Hematopoietic multipotent progenitor cell treated with erythropoietin and hydrocortisone succinate and interleukin-3 and kit ligand, for 17 days (in vitro differentiated cells): ENCODE data around the gene WNT11.

ENCODE experiments used
- DNase-seq: peaks from one replicate; pipeline ENCODE4 v3.0.0-alpha.2; 2015; ENCODE audit warnings: low spot score

The WNT11 gene

DNA sequence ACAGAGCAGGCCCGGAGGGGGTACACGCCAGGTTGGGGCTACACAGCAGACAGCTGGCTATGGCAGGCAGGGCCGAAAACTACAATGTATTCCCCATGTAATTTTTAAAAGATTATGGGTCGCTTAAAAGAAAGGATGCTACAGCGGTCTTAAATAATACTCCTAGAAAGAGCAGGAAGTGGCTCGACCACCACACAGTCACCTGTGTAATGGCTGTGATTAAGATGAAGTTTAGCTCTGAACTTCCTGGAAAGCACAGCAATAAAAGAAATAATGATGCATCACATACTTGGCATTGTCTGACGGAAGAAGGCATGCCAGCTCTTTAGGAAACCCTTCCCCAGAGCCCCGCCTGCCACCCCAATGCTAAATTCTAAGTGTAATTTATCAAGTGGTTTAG, 32.6 kb downstream of the WNT11 start:
- no peak for DNase-seq

DNA sequence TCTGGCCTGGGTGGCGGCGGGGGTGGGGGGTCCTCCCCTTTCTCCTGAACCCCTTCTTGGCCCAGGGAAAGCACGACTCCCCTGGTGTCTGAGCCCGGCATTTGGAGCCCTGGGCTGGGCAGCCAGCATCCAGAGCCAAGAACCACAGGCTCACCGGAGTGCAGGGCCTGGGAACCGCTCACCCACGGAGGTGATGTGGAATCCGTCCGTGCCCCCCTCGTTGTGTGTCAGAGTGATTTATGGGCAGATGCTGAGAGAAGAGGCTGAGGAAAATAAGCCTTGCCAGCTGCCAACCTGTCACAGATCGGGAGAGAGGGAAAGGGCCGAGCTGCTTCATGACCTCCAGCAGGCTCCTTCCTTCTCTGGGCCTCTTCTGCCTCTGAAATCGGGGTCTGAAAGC, 33.7 kb downstream of the WNT11 start:
- no peak for DNase-seq

DNA sequence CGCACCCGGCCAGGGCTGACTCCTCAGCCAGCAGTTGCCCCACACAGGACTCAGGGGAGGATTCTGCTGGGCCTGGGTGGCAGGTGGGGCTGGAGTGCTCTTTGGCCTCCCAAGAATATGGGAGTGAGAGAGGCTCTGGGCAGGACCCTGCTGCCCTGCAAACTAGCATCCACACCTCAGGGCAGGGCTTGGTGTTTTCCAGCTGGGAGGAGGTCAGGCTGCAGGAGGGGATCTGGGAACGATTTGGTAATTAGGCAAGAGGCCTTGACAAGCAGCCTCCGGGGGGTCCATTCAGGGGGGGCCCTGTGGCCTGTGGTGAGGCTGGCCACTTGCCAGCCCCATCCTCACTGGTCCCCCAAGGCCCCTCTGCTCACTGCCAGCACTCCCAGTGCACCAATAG, 35.8 kb downstream of the WNT11 start:
- DNase-seq: no peak

DNA sequence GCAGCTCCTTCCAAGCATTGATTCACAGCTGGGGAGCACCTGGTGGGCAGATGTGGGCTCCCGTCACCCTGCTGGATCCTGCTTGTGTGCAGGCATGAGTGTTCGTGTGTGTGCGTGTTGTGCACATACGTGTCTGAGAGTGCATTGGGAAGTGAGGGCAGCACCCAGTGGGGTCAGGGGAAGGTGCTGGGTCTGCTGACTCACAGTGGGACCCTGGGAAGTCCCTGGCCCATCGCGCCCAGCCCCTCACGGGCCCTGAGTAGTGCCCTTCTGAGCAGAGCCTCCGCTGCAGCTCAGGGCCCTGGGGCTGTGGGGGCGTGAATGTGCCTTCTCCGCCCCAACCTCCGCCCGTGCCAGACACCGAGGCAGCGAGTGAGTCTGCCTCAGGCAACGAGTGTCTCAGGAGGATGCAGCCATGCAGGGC, 36.8 kb downstream of the WNT11 start:
- DNase-seq: no peak

DNA sequence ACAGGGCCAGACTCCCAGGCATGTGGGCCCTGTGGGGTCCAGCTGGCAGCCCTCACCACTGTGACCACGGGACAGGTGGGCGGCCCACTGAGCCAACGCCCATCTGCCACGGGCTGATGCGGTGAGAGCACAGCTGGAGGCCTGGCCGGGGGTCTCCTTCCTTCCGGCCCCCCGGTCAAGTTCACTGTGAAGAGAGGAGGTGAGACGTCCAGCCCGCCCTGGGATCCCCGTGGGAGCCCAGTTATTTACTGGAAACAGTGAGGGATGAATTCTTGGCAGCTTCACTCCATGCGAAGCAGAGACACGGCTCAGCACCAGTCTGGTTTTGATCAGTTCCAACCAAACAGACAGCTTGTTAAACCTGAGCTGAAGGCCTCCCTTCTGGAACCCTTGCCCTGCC, 38.7 kb downstream of the WNT11 start:
- DNase-seq: no peak

GRCh38 chr11:76166314-76166713, 40.0 kb downstream of the WNT11 start:
- no peak for DNase-seq

DNA sequence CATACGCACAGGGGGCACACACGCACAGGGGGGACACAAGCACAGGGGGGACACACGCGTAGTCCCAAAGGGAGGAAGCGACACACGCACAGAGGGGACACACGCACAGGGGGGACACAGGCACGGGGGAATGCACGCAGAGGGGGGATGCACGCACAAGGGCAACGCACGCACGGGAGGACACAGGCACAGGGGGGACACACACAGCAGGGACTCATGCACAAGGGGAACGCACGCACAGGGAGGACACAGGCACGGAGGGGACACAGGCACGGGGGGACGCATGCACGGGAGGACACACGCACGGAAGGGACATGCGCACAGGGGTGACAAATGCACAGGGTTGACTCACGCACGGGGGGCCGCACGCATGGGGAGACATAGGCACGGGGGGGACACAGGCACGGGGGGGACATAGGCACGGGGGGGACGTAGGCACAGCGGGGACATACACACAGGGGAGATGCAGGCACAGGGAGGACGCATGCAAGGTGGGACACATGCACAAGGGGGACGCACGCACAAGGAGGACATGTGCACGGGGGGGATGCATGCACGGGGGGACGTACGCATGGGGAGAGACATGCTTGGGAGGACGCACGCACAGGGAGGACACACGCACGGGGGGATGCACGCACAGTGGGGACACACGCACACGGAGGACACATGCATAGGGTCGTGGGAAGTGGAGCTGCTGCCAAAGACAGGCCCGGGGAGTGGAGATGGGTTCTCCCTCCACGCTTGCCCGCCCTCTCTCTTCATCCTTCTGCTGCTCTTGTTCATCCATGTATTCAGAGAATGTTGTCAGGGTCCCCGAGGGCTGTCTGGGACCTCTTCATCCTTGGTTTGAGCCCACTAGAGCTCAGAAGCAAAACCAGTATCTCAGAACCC, 41.2 kb downstream of the WNT11 start:
- DNase-seq: no peak

DNA sequence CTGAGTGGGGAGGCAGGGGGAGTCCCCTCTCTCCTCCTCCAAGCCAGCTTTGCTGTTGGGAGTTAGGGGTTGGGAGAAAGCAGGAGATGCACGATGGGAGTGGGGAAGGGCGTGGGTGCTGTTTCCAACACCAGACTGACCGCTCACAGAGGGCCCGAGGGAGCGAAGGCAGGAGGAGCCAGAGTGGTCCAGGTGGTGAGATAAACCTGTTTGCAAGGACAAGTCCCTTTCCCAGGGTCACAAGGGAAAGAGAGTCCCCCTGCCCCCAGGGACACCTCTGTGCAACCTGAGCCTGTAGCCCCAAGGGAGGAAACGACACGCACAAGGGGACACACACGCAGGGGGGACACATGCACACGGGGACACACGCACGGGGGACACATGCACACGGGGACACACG, 42.2 kb downstream of the WNT11 start:
- DNase-seq: no peak

DNA sequence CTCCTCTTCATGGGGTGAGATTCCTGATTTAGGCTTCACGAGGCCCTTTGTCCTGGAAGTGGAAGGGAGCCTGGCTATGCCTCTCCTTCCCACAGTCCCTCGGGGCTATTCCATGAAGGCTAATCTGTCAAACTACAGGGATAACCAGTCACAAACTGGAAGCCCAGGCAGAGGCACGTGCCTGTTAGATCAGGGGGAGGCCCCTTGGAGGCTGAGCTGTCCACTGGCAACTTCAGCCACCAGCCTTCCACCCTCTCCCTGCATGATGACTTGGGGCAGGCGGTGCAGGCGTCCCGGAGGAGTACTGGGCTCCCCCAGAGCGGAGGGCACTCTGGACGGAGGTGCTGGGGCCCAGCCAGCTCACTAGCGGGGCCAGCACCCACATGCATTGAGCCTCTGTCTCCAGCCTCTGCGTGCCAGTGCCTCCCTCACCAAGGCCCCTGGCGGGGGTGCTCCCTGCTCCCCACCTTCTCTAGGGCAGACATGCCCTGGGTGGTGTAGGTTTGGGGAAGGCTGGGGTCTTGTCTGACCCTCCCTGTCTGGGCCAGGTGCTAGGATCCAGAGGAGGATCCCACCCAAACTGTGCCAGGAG, 42.9 kb downstream of the WNT11 start:
- DNase-seq: no peak

- DNase-seq: no peak
Observed at GRCh38 chr11:76162336-76163288, 43.7 kb downstream of the WNT11 start.

DNA sequence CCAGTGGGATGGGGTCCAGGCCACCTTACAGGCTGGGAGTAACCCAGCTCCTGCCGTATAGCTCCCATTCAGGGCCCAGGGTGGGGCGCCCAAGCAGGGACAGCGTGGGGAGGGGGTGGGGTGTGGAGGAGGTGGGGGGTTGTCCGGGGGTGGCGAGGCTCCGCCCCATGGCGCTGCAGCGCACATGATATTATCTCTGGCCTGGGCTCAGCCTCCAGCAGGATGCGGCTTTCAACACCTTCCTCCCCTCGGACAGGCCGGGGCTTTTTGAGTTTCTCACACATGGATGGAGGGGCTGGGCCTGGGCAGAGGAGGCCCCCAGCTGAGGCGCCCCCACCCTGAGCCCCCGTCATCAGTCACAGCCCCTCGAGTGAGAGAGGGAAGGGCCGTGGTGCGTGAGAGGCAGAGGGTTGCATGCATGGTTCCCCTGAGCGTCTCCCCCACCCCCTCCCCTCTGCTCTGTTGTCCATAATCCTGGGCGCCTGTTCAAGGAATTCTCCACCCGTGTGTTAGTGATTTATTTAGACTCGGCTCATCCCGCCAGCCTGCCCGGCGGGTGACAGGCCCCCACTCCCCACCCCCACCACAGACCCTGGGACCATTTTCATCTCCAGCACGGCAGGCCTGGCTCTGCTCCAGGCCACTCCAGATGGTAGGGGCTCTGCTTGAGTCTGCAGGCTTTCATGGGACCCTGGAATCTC, 44.9 kb downstream of the WNT11 start:
- no peak for DNase-seq

- no peak for DNase-seq
Observed at GRCh38 chr11:76160856-76161255, 45.4 kb downstream of the WNT11 start.

DNA sequence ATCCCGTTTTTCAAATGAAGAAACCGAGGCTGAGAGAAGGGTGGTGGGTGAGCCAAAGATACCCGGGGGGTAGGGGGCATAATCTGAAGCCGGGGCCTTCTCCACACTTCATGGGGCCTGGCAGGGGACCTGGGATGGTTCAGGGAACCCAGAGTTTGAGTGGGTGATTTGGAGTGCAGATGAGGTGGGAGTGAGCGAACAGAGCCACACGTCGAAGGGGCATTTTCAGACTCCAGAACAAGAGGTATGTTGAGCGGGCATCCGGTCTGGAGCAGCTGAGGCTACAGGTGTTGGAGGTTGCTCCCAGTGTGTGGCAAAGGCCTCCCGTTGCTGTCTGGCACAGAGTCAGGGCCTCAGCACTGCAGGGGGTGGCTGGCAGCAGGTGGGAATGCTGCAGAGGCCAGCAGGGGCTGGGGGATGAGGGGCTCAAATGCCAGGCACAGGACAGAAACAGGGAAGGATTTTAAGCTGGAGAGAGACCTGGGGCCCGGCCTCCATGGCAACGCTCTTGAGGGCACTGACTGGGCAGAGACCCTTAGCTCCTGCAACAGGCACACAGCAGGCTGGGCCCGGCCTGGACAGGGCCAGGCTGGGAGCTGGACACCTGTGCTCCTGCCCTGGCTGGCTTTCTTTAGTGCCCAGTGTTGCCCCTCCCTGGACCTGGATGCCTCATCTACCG, 46.2 kb downstream of the WNT11 start:
- DNase-seq: no peak

GRCh38 chr11:76159303-76159937, 46.9 kb downstream of the WNT11 start:
- no peak for DNase-seq

- DNase-seq: no peak
Observed at GRCh38 chr11:76158394-76159302, 47.7 kb downstream of the WNT11 start.

DNA sequence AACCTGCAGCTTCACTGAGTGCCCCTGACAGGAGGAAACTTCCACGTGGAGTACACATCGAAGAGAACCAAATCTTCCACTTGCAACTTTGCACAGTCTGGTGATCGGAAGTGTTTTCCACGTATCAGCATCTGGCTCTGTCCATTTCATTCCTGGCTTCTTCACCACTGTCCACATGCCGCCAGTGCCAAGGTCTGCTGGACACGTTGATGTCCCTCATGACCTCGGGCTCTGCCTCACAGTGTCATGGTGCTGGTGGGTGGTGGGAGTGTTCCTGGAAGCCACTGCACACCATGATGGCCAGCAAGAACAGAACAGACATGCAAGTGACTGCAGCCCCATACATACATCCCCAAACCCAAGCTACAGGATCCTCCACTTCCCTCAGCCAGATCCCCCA, 48.4 kb downstream of the WNT11 start:
- no peak for DNase-seq

- DNase-seq: no peak
Observed at GRCh38 chr11:76156971-76157427, 49.3 kb downstream of the WNT11 start.

- no peak for DNase-seq
Observed at GRCh38 chr11:76155500-76156227, 50.6 kb downstream of the WNT11 start.

GRCh38 chr11:76153571-76153923, 52.8 kb downstream of the WNT11 start:
- no peak for DNase-seq
